Measurements from ENCODE around the gene RPL27A.
"Not testable (repeated sequence)": the region's sequence is repeated elsewhere in the genome, so short reads cannot be mapped to it uniquely, and the experiment has no call there.

Gene RPL27A

DNA sequence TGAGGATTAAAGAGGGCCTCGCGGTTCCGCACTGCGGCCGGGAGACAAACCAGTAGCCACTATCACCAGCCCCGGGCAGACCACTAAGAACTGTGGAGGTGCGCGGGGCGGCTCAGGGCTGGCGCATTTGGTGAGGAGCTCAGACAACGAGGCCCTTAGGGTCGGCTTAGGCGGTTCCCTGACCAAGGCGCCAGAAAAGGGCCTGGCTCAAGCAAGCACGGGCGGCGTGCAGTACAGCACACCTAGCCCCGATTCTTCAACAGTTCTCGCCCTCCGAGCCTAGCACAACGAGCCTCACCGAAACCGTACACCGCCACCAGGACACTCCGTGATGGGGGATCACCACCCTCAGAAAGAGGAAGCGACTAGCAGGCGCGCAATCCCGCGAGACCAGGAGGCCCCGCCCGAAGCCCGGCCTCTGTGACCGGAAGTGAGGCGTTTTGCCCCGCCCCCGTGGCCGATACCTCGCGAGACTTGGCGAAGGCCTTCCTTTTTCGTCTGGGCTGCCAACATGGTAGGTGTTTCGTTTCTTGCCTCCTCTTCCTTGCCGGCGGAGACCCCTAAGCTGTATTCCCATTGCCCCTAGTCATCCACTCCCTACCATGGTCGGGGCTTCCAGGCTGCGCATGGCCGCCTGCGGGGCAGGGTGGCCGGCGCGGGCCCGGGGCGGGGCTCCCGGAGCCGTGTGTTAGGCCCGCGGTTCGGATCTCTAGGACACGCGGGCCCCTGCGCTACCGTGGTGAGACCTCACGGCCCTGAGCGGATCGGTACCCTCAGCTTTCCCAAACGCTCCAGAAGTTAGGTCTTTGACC lies at the start of gene RPL27A, which contains the start of gene TRIM66:
Gene RPL27A (plus strand): TSS at position 490 of the 812 bp plus-strand sequence. CDS start 22 bp downstream, at position 512.
Gene TRIM66 (minus strand): TSS at position 363 of the 812 bp plus-strand sequence. CDS start 10,391 bp downstream, outside the sequence.
- DNase-seq = peak; percentile 96

- no peak for DNase-seq
Observed at GRCh38 chr11:8634498-8634897, 48.1 kb upstream of the RPL27A start.

DNA sequence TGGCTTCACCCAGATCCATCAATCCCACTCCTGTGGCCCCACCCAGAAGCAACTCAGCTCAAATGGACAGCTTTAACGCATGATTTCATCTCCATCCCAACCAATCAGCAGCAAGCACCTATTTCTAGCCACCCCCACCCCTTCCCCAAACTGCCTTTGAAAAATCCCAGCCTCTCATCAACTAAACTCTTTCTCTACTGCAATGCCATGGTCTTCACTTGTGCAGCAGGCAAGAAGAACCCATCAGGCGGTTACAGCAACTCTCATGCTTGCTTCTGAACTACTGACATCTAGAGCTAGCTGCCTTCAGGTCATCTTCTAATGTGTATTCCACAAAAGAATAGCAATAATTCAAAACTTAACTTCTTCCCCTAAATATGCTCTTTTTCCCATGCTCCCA lies 46.5 kb upstream of the RPL27A start:
- no peak for DNase-seq

GRCh38 chr11:8638300-8638699 lies 44.3 kb upstream of the RPL27A start:
- no peak for DNase-seq

DNA sequence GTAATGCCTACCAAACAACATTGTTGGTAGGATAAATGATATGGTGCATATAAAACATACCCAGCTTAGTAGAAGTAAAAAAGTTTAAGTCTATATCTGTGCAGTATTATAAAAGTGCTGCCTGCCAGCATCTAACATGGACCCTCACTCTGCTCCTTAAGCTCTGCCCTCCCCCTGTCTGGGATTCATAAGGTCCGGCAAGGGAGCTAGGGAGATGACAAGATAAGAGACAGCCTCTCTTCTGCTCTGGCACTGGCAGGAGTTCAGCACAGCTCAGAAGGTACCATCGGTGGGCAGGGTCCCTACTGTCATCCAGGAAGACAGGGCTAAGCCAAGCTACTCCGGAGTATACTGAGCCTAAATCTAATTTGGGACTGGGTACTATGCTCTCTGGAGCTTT lies 42.9 kb upstream of the RPL27A start:
- no peak for DNase-seq

DNA sequence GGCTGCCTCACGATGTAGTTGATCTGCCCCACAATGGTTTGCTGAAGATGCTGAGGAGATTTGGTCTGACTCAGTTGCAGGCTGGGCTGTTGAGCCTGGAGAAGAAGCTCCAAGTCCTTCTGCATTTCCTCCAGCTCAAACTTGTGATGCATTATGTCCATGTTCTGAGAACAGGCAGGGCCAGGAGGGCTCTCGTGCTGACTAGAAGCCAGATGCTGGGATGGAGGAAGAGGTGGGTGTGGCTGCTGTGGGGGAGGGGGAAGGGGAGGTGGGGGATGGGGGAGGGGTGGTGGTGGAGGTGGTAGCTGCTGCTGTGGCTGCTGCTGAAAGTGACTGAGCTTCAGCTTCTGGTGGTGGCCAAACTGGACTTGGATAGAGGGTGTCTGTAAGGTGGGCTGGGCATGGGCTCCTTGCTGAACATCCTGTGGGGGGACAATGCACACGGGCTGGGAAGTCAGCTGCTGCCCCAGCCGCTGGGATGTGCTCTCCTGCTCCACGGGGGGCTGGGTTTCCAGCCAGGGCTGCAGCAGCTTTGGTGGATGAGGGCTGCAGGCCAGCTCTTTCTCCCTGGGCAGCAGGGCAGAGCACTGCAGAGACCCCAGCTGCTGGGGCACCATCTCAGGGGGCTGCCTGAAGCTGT lies 42.2 kb upstream of the RPL27A start:
- no peak for DNase-seq

DNA sequence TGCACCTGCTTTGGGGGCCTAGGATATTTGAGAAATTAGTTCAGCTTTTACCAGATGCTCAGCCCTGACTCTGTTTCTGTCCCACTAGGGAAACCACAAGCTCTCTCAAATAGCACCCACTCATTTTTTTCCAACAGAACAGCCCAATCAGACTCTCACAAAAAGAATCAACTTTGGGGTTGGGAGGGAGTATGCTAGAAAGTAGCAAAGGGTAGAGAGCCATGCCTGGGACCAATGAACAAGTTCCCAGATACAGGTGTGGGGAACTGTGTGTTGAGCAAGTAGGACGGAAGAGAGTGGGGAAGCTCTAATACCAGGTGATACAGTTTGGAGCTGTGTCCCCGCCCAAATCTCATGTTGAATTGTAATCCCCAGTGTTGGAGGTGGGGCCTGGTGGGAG lies 41.3 kb upstream of the RPL27A start:
- no peak for DNase-seq

DNA sequence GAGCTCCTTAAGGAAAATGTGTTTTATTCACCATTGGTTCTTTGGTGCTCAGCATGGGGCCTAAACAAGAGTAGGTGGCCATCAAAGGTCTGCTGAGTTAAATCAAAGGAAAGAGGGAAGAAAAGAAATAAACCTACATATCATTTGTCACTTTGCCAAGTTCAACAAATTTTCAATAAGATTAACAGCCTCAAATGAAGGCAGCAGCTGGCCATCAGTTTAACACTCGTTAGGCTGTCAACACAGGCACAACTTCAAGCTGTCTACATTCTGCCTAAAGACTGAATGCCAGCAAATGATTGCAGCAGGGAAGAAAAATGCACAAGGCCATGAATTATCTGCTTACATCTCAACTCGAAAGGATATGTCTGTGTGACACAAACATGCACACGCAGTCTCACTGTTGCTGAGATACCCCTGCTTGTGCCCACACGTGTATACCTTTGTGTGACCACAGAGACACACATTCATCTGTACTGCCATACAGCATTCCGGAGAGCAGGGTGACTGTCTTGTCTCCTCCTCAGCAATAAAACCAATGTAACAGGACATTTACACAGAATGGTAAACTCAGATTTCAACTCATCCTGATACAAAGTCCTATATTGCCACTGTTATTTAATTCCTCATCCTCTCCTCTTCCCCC lies 40.3 kb upstream of the RPL27A start:
- peak; percentile 10 for DNase-seq

DNA sequence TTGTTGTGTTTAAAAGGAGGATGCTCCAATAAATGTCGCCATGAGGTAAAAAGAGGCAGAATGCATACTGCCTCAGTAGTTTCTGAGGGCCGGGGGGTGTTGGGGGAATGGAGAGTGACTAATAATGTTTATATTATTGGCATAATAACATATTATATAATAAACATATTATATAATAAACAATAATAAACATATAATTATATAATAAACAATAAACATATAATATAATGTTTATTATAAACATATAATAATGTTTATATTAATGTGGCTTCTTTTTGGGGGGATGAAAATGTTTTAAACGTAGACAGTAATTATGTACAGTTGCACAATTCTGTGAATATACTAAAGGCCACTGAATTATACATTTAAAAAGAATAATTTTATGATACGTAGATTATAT lies 35.7 kb upstream of the RPL27A start:
- DNase-seq = no peak

DNA sequence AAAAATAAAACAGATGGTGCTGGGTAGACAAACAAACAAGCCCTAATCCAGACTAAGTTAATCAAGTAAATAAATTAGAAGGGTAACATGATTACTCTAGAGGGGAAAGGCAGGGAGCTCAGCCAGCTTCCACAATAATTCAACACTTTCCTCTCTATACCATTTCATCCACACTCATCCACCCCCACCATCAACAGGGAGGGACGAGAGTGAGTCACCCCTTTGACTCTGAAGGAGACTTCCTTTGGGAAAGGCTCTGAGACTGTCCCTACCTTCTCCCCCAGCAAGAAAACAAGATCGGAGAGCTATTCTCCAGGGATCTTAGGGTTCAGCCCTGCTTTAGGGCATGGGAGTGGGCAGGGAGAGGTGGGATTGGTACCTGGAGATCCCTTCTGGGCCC lies 33.2 kb upstream of the RPL27A start:
- no peak for DNase-seq

DNA sequence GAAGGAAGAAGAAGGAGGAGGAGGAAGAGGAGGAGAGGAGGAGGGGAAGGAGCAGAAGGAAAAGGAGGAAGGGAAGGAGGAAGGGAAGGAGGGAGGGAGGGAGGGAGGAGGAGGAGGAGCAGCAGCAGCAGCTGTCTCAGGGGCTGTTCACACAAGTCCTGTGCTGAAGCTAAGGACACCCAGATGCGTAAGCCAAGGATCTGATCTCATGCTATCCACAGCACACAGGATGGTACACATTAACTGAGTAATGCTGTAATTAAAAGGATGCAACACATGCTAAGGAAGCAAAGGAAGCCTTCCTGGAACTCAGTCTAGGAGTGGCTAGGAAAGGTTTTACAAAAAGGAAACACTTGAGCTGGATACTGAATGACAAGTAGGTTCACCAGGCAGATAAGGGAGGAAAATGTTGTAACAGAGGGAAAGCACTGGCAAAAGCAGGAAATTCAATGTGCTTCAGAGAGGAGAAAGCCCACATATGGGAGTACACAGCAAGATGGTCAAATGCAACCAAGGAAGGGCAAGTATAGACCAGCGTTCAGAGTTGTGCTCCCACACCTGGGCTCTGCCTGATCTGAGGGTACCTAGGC lies 32.1 kb upstream of the RPL27A start:
- DNase-seq = no peak

GRCh38 chr11:8652140-8652539 lies 30.5 kb upstream of the RPL27A start:
- no peak for DNase-seq

GRCh38 chr11:8654503-8654902 lies 28.1 kb upstream of the RPL27A start:
- no peak for DNase-seq

DNA sequence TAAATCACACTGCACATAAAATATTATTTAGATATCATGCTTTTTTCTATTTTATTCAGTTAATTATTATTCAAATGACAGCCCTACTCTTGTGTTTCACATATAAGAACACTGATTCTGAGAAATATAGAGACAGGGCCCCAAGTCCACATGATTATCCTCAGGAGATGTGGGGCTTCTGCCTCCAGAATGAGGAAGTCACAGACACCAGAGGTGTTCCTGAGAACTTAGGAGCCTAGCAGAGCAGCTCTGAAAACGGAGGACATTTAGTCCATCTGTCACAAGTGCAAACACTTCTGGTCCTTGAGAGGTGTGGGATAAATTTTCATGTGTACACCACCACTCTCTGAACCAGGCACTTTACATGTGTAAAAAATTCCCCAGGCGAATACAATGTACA lies 26.3 kb upstream of the RPL27A start:
- no peak for DNase-seq

- no peak for DNase-seq
Observed at GRCh38 chr11:8658321-8659057, 24.1 kb upstream of the RPL27A start.

GRCh38 chr11:8661001-8661795 lies 21.4 kb upstream of the RPL27A start:
- no peak for DNase-seq

DNA sequence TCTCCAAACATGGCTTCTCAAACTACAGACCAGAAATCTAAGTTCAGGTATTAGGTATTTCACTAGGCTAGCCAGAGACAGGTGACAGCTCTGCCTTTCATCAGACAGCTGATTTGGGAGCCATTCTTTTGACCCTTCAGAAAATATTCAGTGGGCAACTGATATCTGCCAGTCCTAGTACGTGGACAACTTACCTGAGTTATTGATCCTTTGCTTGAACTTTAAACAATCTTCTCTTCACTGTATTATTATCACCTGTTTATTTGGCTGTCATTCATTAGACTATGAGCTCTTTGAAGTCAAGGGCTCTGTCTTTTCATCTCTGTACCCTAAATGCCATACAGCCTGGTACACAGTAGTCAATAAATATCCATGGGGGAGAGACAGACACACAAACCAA lies 17.4 kb upstream of the RPL27A start:
- no peak for DNase-seq

DNA sequence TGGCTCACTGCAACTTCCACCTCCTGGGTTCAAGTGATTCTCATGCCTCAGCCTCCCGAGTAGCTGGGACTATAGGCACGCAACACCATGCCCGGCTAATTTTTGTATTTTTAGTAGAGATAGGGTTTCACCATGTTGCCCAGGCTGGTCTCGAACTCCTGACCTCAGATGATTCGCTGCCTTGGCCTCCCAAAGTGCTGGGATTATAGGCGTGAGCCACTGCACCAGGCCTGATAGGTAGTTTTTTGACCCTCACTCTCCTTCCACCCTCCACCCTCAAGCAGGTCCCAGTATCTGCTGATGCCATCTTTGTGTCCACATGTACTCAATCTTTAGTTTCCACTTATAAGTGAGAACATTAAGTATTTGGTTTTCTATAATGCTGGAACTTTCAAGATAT lies 12.5 kb upstream of the RPL27A start:
- not testable (repeated sequence) for DNase-seq

- DNase-seq = peak; percentile 65
Observed at GRCh38 chr11:8671193-8671612, 11.4 kb upstream of the RPL27A start.

DNA sequence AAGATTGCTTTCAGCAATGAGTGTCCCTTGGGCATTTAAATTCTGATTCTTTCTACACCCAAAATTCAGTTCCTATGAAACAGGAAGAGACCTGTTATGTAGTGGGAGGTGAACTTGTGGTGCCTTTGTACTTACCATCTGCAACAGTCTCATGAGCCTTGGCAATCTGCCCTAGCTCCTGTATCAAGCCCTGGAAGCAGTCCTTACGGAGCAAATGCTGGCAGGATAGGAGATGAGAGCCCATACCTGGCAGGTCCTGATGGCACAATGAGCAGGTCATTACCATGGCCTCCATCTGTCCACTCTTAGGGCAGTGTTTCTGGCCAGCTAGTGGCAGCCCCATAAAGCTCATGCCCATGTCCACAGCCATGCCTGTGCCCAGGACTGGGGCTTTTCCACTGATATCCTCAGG lies 10.9 kb upstream of the RPL27A start:
- DNase-seq = peak; percentile 71

DNA sequence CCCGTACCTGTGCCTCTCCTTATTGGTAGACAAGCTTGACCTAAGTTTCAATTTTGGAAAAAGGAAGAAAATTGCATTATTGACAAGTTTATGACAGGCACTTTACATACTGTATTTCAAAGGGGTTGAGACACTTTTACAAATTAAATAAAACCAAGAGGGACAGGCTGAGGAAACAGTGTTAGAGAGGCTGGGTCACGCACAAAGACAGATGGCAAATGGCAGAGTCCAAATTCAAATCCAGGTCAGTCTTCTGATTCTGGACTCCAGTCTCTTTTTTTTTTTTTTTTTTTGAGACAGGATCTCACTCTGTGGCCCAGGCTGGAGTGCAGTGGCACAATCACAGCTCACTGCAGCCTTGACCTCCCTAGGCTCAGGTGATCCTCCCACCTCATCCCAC lies 10.2 kb upstream of the RPL27A start:
- no peak for DNase-seq

GRCh38 chr11:8674859-8675258 lies 7.7 kb upstream of the RPL27A start:
- no peak for DNase-seq

Measured in COR-L47 (cell line).